Left forelimb (tissue), 1 donor: ENCODE results near the gene STUB1.

Source experiments
- DNase-seq: peaks from one replicate; pipeline ENCODE4 v3.0.0-alpha.2; 2018; ENCODE audit warnings: low spot score

The STUB1 gene

DNA sequence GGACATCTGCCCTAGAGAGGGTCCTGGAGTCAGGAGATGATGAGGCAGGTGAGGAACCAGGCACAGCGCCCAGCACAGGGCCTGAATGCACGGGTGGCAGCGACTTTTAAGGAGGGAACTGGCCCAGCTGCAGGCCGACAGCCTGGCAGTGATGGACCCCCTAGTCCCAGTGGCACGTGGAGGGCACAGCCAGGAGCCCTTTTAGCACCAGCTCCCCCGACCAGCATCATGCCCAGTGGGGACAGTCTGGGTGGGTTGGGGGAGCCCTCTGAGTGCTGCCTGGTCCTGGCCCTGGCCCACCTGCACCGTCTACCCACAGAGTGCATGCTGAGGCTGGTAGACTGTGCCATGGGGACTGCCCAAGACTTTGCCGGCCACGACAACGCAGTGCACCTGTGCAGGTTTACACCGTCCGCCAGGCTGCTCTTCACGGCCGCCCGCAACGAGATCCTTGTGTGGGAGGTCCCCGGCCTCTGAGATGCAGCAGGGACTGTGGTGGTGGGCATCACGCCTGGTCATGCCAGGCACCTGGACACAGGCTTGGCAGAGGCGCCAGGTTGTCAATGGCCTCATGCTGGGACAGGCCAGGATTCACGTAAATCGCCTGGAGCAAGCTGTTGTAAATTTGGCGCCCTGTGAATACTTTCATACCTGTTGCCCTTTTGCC is 13.0 kb upstream of the STUB1 start:
- DNase-seq = no peak

DNA sequence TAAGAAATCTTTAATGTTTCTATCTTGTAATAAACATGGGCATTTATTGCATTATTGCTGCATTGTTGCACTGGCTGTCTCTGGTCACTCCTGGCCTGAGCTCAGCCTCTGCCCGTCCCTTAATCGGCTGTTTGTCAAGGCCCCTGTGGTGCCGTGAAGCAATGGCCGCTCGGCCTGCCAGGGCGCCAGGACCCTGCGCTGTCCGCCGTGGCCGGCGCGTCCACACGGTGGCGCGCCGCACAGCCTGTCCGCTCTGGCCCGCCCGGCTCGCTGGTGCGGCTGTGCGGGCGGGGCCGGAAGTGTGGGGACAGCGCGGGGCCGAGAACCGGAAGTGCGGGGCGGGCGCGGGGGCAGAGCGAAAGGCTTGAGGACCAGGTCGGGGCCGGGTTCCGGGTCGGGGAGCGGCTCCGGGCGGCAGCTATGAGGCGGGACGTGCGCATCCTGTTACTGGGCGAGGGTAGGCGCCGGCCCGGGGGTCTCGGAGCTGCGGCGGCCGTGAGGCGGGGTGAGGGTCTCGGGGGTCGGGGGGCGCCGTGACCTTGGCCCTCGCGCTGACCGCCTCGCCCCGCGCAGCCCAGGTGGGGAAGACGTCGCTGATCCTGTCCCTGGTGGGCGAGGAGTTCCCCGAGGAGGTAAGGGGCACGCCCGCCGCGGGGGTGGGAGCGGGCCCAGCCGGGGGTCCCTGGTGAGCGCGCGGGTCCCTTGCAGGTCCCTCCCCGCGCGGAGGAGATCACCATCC is 12.3 kb upstream of the STUB1 start, which contains the start of gene RHOT2:
Gene RHOT2 (plus strand): TSS at position 353 of the 739 bp plus-strand sequence. CDS start 68 bp downstream, at position 421.
- peak; percentile 95 for DNase-seq

DNA sequence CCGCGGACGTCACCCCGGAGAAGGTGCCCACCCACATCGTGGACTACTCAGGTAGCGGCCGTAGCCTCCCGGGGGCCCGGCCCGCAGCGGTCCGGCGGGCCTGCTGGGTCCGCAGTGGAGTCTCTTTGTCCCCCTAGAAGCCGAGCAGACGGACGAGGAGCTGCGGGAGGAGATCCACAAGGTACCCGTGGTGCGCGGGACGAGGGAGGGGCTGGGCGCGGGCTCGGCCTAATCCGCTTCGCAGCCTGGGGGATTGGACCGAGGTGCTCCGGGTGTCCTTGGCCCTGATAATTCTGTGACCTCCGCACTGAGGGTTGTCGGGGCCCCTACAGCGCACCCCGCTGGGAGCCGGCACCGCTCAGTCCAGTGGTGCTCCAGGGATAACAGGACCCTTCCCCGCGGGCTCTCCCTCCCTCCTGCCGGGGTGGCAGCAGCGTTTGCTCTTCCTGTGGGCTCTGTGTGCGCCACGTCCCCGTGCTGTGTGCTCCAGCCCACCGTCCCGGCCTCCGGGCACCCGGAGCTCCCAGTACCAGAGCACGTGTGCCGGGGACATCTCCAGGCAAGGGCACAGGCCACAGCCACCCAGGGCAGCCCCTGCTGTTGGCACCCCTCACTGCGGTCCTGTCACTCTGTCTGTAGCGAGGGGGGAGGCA is 11.6 kb upstream of the STUB1 start:
- DNase-seq = no peak

DNA sequence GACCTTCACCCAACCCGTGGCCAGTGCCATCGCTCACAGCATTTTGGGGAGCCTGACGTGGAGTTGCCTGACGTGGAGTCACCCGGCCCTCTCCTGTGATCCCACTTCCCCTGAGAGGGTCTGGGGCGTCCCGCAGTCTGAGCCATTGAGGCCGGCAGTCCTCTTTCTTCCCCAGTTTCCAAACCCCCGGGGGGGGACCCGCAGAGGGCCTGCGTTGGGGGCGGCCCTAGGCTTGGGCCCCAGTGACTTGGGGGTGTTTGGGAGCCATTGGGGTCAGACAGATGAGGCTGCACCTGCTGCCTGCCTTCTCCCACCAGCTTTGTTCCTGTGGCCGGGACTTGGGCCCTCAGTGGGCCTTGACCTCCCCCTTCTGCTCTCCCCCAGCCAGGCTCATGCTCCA is 10.5 kb upstream of the STUB1 start:
- no peak for DNase-seq

DNA sequence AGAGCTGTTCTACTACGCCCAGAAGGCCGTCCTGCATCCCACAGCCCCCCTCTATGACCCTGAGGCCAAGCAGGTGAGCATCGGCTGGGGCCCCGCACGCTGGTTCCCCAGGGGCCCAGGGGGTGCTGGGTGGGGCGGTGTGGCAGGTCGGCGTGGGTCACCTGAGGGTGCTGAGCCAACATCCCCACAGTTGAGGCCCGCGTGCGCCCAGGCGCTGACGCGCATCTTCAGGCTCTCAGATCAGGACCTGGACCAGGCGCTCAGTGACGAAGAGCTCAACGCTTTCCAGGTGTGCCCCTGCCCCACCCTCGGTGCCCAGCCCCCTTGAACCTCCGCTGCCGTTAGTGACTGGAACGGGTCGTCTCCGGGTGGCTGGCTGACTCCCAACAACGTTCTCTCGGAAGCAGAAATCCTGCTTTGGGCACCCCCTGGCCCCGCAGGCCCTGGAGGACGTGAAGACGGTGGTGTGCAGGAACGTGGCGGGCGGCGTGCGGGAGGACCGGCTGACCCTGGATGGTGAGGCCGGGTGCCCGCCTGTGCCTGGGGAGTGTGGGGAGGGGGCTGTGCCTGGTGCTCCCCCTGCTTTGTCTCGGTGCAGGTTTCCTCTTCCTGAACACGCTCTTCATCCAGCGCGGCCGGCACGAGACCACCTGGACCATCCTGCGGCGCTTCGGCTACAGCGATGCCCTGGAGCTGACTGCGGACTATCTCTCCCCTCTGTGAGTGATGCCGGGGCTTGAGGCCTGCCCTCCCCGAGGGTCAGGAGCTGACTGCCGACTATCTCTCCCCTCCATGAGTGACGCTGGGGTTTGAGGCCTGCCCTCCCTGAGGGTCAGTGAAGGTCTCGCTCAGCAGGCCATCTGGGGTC is 9.5 kb upstream of the STUB1 start:
- DNase-seq = no peak

DNA sequence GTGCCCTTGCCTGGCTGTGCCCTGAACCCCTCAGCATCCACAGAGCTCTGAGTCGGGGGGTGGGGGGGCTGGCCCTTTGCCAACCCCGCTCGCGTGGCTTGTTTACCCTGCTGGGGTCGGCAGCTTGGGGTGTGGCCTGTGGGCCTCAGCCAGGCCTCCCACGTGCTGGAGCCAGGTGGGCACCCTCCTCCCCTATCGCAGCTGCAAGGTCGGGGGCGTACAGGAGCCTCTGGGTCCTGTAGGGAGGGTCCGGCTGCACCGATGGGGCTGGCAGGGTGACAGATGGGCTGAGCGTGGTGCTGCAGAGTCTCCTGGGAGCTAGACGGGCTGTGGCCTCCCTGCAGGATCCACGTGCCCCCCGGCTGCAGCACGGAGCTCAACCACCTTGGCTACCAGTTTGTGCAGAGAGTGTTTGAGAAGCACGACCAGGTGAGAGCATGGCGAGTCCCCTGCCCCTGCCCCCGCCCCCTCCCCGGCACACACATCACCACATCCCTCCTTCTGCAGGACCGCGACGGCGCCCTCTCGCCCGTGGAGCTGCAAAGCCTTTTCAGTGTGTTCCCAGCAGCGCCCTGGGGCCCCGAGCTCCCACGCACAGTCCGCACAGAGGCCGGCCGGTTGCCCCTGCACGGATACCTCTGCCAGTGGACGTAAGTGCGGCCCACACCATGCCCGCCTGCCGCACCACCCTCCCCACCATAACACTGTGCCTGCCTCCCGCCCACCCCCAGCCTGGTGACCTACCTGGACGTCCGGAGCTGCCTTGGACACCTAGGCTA is 8.7 kb upstream of the STUB1 start:
- no peak for DNase-seq

DNA sequence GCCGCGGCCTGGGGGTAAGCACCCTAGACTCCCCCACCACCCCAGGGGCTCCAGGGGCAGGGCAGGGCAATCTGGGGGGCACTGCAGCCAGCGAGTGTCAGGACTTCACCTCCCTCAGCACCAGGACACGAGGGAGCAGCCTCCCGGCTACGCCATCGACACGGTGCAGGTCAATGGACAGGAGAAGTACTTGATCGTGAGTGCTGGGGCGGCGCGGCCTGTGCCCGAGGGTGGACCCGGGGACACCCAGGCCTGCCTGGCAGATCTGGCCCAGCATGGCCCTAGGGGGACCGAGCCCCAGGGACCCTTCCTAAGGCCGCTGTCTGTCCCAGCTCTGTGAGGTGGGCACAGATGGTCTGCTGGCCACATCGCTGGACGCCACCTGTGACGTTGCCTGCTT is 7.8 kb upstream of the STUB1 start:
- DNase-seq = no peak

DNA sequence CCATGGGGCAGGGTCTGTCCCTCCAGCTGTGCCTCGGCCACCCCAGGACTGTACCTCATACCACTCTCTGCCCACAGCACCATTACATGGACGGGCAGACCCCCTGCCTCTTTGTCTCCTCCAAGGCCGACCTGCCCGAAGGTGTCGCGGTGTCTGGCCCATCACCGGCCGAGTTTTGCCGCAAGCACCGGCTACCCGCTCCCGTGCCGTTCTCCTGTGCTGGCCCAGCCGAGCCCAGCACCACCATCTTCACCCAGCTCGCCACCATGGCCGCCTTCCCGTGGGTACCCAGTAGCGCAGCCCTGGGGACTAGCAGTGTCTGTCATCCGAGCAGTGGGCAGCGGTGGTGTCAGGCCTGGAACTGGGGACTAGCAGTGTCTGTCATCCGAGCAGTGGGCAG is 7.4 kb upstream of the STUB1 start:
- no peak for DNase-seq

DNA sequence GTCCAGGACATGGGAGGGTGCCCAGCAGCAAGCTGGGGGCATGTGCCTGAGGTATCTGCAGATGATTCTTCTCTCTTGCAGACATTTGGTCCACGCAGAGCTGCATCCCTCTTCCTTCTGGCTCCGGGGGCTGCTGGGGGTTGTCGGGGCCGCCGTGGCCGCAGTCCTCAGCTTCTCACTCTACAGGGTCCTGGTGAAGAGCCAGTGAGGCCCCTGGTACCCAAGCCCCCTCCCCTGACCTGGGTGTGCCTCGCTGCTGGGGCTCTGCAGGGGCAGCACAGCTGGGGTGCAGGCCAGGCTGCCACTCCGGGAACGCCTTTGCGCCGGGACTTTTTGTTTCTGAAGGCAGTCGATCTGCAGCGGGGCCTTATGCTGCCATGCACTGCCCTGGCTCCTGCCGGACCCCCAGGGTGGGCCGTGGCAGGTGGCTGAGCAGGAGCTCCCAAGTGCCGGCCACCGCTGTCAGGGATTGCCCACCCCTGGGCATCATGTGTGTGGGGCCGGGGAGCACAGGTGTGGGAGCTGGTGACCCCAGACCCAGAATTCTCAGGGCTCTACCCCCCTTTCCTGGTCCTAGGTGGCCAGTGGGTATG is 6.7 kb upstream of the STUB1 start:
- no peak for DNase-seq

DNA sequence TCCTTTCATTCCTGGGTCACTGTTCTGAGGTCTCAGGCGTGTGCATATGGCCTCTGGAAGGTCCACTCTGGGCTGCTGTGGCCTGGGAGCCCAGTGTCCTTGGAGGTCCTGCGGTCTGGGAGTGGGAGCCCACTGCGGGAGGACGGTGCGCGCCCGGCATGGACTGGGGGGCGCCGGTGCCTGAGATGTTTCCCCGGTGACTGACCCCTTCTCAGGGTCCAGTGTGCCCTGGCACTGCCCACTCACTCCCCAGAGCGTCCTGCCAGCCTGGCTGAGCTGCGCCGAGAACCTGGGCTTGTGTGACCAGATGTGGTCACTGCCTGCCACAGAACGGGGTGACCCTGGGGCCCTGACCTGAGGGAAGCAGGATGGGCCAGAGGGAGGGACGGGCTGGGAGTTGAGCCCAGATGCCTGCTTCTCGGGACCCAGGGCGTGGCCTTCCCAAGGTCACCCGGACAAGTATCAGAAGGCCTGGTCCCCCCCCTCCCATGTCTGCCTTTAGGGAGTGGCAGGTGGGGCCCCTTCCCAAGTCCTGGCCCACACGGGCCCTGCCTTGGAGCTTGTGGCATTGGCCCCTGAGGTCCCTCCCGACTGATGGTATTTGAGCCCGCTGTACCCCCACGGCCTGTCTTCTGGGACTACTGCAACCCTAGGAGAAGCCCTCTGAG is 5.9 kb upstream of the STUB1 start:
- DNase-seq = no peak

DNA sequence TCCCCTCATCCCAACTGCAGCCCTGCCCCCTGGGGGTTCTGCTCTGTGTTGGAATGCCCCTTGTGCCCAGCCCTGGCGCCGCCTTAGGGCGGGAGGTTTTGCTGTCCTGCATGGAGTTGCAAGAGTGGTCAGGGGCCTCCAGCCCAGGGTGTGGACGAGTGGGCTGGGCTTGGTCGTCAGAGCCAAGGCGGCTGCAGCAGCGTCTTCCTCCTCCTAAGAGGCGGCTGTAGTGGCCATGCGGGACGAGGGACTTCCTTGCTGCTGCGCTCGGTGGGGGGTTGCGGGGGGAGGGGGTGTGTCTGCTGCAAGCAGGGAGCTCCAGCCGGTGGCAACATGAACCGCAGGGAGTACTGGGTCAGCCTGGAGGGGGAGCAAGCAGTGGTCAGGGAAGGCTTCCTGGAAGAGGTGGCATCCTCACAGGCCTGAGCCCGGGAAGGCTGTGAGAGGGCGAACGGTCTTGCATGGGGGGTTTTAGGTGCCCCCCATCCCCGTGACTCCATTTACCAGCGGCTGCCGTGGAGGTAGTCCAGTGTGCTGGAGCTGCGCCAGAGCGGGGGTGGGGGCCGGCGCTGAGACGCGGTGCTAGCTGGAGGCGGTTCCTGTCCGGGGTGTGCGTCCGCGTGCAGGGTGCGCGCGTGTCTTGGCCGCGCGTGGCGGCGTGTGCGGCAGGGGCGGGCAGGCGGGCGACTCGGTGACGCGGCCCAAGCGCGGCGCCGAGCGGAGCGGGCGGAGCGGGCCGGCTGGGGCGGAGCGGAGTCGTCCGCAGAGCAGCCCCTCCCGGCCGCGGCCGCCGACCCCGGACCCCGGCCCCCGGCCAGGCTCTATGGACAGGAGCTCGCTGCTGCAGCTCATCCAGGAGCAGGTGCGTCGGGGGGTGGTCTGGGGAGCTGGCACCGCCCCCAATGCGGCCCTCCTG is 5.0 kb upstream of the STUB1 start, which contains the start of gene RHBDL1:
Gene RHBDL1 (plus strand): TSS at position 704 of the 916 bp plus-strand sequence. CDS start 120 bp downstream, at position 824.
- DNase-seq = no peak

DNA sequence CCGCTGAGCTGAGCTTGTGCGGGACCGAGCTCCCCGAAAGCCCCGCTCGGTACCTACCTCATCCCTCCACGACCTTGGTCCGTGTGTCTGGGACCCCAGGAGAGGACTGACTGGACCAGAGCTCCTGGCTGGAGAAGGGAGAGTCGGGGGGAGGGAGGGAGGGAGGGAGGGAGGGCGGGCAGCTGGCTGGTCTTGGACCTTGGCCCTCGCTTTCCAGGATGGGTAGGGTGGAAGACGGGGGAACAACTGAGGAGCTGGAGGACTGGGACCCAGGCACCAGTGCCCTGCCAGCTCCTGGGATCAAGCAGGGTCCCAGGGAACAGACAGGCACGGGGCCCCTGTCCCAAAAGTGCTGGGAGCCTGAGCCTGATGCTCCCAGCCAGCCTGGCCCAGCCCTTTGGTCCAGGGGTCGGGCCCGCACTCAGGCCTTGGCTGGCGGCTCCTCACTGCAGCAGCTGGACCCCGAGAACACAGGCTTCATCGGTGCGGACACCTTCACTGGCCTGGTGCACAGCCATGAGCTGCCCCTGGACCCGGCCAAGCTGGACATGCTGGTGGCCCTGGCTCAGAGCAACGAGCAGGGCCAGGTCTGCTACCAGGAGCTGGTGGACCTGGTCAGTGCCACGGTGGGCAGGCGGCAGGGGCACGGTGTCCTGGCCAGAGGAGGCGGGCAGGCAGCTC is 4.2 kb upstream of the STUB1 start:
- no peak for DNase-seq

DNA sequence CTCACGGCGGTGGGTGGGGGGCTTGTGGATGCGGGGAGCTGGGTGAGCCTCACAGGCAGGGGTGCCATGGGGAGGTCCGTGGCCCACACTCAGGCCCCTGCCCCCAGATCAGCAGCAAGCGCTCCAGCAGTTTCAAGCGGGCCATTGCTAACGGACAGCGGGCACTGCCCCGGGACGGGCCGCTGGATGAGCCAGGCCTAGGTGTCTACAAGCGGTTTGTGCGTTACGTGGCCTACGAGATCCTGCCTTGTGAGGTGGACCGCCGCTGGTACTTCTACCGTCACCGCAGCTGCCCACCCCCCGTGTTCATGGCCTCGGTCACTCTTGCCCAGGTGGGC is 3.7 kb upstream of the STUB1 start:
- no peak for DNase-seq

DNA sequence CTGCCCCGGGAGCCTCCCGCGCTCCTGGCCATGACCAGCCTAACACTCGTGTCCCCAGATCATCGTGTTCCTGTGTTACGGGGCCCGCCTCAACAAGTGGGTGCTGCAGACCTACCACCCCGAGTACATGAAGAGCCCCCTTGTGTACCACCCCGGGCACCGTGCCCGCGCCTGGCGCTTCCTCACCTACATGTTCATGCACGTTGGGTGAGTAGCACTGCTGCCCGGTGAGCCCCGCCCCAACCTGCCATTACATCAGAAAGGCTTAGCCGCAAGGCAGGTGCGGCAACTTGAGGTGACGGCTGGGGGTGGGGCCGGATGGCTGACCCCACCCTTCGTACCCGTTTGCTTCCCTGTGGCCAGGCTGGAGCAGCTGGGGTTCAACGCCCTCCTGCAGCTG is 3.3 kb upstream of the STUB1 start:
- DNase-seq = no peak

DNA sequence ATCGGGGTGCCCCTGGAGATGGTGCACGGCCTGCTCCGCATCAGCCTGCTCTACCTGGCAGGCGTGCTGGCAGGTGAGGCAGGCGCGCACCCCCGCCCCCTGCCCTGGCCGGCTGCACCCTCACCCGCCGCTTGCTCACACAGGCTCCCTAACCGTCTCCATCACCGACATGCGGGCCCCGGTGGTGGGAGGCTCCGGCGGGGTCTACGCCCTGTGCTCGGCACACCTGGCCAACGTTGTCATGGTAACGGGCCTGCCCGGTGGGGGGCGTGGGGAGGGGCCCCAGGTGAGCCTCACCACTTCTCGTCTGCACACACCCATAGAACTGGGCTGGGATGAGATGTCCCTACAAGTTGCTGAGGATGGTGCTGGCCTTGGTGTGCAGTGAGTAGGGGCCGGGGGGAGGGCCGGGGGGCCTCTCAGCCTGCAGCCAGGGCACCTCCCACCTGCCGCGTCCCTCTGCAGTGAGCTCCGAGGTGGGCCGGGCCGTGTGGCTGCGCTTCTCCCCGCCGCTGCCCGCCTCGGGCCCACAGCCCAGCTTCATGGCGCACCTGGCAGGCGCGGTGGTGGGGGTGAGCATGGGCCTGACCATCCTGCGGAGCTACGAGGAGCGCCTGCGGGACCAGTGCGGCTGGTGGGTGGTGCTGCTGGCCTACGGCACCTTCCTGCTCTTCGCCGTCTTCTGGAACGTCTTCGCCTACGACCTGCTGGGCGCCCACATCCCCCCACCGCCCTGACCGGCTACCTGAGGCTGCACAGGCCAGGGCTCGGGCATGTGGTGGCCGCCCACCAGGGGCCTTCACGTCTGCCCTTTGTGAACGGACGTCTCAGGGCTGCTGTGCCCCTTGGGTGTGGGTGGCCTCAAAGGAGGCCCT is 2.7 kb upstream of the STUB1 start:
- no peak for DNase-seq

DNA sequence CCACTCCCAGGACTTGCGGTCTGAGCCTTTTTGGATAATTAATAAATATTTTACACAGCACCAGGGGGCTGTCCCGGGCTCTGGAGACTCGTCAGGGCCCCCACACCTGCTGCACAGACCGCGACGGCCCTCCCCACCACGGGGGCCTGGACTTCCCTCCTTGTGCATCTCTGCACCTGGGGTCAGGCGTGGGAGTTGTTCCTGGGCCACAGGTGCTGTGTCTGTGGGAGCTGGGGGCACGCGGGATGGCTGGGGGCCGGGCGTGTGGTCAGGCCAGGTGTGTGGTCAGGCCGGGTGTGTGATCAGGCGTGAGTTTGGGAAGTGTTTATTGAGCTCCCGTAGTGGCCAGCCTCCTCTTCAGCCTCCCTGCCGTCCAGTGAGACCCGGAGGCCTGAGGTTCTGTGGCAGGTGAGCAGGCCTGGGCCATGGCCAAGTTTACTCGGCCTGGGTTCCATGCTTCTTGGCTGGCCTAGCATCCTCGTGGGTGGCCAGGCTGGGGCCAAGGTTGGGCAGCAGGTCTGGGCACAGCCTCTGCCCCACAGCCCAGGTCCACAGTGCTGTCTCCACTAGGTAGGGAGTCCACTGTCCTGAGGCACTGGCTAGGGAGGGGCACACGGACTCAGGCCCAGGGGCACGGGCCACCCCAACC is 1.9 kb upstream of the STUB1 start:
- DNase-seq = no peak
